SU-DHL-6 (cell line): ENCODE results near the gene VAMP4.

Source experiments
- H2AFZ ChIP-seq: fragments of 200-600 bp; sonication (generic); 2 replicates; pipeline ENCODE4 v1.6.1; 2014; ENCODE audit warnings: low read depth, mild to moderate bottlenecking, moderate library complexity, mixed read lengths, antibody characterized with exemption, low read length; ENCODE audit not compliant: severe bottlenecking
- H3F3A ChIP-seq: fragments of 200-600 bp; shearing (Covaris generic); 2 replicates; pipeline ENCODE4 v1.6.0; 2016; ENCODE audit warnings: antibody characterized with exemption, mild to moderate bottlenecking; ENCODE audit not compliant: insufficient read depth
- H3K27ac ChIP-seq: fragments of 200-600 bp; sonication (generic); 2 replicates; pipeline ENCODE4 v1.5.1; 2016; ENCODE audit warnings: low read depth, mild to moderate bottlenecking, low read length, moderate library complexity, mixed read lengths
- H3K27me3 ChIP-seq: fragments of 200-600 bp; sonication (generic), shearing (Covaris generic); 2 replicates; pipeline ENCODE4 v1.6.0; 2014; ENCODE audit warnings: mild to moderate bottlenecking, low read length
- H3K36me3 ChIP-seq: fragments of 200-600 bp; sonication (generic); 2 replicates; pipeline ENCODE4 v1.6.1; 2014; ENCODE audit warnings: mild to moderate bottlenecking, low read length, mixed read lengths
- H3K4me2 ChIP-seq: fragments of 300-600, 200-600 bp; shearing (Covaris generic), sonication (generic); 2 replicates; pipeline ENCODE4 v1.6.0; 2014; ENCODE audit warnings: low read length, low read depth, mild to moderate bottlenecking; ENCODE audit not compliant: poor library complexity, severe bottlenecking
- H3K4me3 ChIP-seq: fragments of 200-600 bp; sonication (generic); 2 replicates; pipeline ENCODE4 v1.5.1; 2014; ENCODE audit warnings: antibody characterized with exemption, low read length, mild to moderate bottlenecking, mixed read lengths; ENCODE audit not compliant: insufficient read depth, poor library complexity, severe bottlenecking
- H3K79me2 ChIP-seq: fragments of 200-600 bp; sonication (generic); 2 replicates; pipeline ENCODE4 v1.6.1; 2014; ENCODE audit warnings: mild to moderate bottlenecking, low read length, moderate library complexity; ENCODE audit not compliant: insufficient read depth
- H3K9ac ChIP-seq: fragments of 200-600 bp; sonication (generic); 2 replicates; pipeline ENCODE4 v1.7.0; 2014; ENCODE audit warnings: mild to moderate bottlenecking, low read length
- H3K9me2 ChIP-seq: fragments of 200-600 bp; sonication (generic); replicated peaks from 2 replicates; pipeline ENCODE4 v1.6.1; 2014; ENCODE audit warnings: low read length; ENCODE audit not compliant: insufficient read depth
- H3K9me3 ChIP-seq: fragments of 200-600 bp; sonication (generic); 2 replicates; pipeline ENCODE4 v1.6.1; 2014; ENCODE audit warnings: low read length, mixed read lengths; ENCODE audit not compliant: insufficient read depth
- H4K20me1 ChIP-seq: fragments of 200-600 bp; sonication (generic); 2 replicates; pipeline ENCODE4 v1.6.1; 2014; ENCODE audit warnings: low read depth, mild to moderate bottlenecking, antibody characterized with exemption, low read length, moderate library complexity, mixed read lengths
- CTCF ChIP-seq: fragments of 200-600 bp; sonication (generic); IDR thresholded peaks from one replicate; pipeline ENCODE4 v1.5.1; 2017; ENCODE audit warnings: antibody characterized with exemption, mild to moderate bottlenecking, low read length, moderate library complexity; ENCODE audit not compliant: insufficient read depth, poor library complexity, severe bottlenecking
- EZH2phosphoT487 ChIP-seq: fragments of 200-600 bp; sonication (generic), shearing (Covaris generic); conservative IDR thresholded peaks from 2 replicates; pipeline ENCODE4 v1.6.1; 2018; ENCODE audit warnings: mild to moderate bottlenecking, antibody characterized with exemption, low read length, moderate library complexity, mixed read lengths

The VAMP4 gene

GRCh38 chr1:171756856-171757255 lies 15.0 kb upstream of the VAMP4 start:
- Histone ChIP-seq H3K9me2 (no peaks in the 10 kb centered on the region), H3K9me3 (no peaks in the 10 kb centered on the region), H3K27me3 (no peaks in the 10 kb centered on the region), H3K4me2 (no peak overlapping the region), H3K27ac (no peak overlapping the region), H3F3A (no peaks in the 10 kb centered on the region), H3K9ac (no peak overlapping the region), H2AFZ (no peak overlapping the region), H3K79me2 (no peaks in the 10 kb centered on the region), H3K36me3 (no peaks in the 10 kb centered on the region), H4K20me1 (no peaks in the 10 kb centered on the region), H3K4me3 (no peak overlapping the region)
- TF ChIP-seq EZH2phosphoT487, result no peak
- TF ChIP-seq CTCF, result no peak

- Histone ChIP-seq H3F3A (no peaks in the 10 kb centered on the region), H3K9me3 (no peaks in the 10 kb centered on the region), H3K36me3 (no peaks in the 10 kb centered on the region), H3K9ac (no peak overlapping the region), H3K4me3 (no peak overlapping the region), H4K20me1 (no peaks in the 10 kb centered on the region), H3K9me2 (no peaks in the 10 kb centered on the region), H3K27me3 (no peaks in the 10 kb centered on the region), H2AFZ (no peak overlapping the region), H3K27ac (no peak overlapping the region), H3K79me2 (no peaks in the 10 kb centered on the region), H3K4me2 (no peak overlapping the region)
- TF ChIP-seq EZH2phosphoT487 (no peak), CTCF (no peak)
These were observed 13.1 kb upstream of the VAMP4 start for GRCh38 chr1:171754971-171755370.

GRCh38 chr1:171754353-171754705 lies 12.5 kb upstream of the VAMP4 start:
- Histone ChIP-seq H3K4me2 (no peak overlapping the region), H2AFZ (no peak overlapping the region), H3K27me3 (no peaks in the 10 kb centered on the region), H3K79me2 (no peaks in the 10 kb centered on the region), H3F3A (no peaks in the 10 kb centered on the region), H3K9me2 (no peaks in the 10 kb centered on the region), H3K4me3 (no peak overlapping the region), H4K20me1 (no peaks in the 10 kb centered on the region), H3K9me3 (no peaks in the 10 kb centered on the region), H3K27ac (no peak overlapping the region), H3K9ac (no peak overlapping the region), H3K36me3 (no peaks in the 10 kb centered on the region)
- TF ChIP-seq EZH2phosphoT487 (no peak), CTCF (no peak)
